Gastrocnemius medialis (tissue), 4 donors: ENCODE data around the gene MSI2.

Experiments used
- CTCF ChIP-seq, 5 experiments: fragments of 450-650 bp in 3 of 5; fragments of 200-600 bp in 2 of 5; sonication (generic) in 2 of 5; IDR thresholded peaks in 4 of 5; conservative IDR thresholded peaks in 1 of 5; 1 replicate in 4 of 5; 2 replicates in 1 of 5; pipeline ENCODE4 v1.5.1; 2016 to 2019; ENCODE audit warnings: antibody characterized with exemption in 5 of 5, mild to moderate bottlenecking in 3 of 5, moderate library complexity in 3 of 5
- POLR2A ChIP-seq, 2 donors: fragments of 450-650 bp; IDR thresholded peaks; one replicate each; pipeline ENCODE4 v1.6.1; 2017; ENCODE audit warnings: antibody characterized with exemption in 2 of 2, mild to moderate bottlenecking in 2 of 2, moderate library complexity in 2 of 2

DNA sequence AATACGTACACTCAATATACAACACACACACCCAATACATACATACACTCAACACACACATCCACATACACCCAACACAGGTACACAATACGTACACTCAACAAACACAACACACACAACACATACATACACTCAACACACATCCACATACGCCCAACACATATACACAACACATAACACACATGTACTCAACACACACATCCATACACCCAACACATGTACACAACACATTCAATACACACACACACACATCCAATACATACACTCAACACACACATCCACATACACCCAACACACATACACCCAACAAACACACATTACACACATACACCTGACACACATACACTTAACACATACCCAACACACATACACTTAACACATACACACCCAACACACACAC is 392.9 kb downstream of the MSI2 start:
- no peak for TF ChIP-seq POLR2A (IDR thresholded peaks at IDR 0.05)
- TF ChIP-seq CTCF (IDR thresholded peaks at IDR 0.05 in 4 of 5, conservative IDR thresholded peaks at IDR 0.05 in 1 of 5): no peak
